Left lung (tissue), 10 donors: ENCODE data around the gene FSCN2. TPM values are rescaled to one million over a fixed set of nuclear protein-coding genes. Genes with fewer than 3 reads are reported as not detected.

Experiments used
- ATAC-seq: fragments of 200-7000 bp; cut with Tn5 transposase; one replicate; pipeline ENCODE4 v1.9.1; 2020; ENCODE audit warnings: moderate library complexity
- DNase-seq, 4 donors: peaks; one replicate each; pipeline ENCODE4 v3.0.0-alpha.2; 2013 to 2020
- H3K27ac ChIP-seq, 2 donors: fragments of 200-600 bp; sonication (generic) in 1 of 2; one replicate each; pipeline versions ENCODE4 v1.5.0 to v1.8.0; 2020 to 2021
- H3K27me3 ChIP-seq, 2 donors: fragments of 200-600 bp; sonication (generic) in 1 of 2; one replicate each; pipeline versions ENCODE4 v1.5.0 to v1.8.0; 2020 to 2021
- H3K36me3 ChIP-seq, 2 donors: fragments of 200-600 bp; sonication (generic) in 1 of 2; one replicate each; pipeline versions ENCODE4 v1.5.0 to v1.8.0; 2020 to 2021
- H3K4me1 ChIP-seq, 2 donors: fragments of 200-600 bp; one replicate each; pipeline ENCODE4 v1.8.0; 2021
- H3K4me3 ChIP-seq, 2 donors: fragments of 200-600 bp; sonication (generic) in 1 of 2; one replicate each; pipeline versions ENCODE4 v1.5.0 to v1.8.0; 2020 to 2021; ENCODE audit warnings: mild to moderate bottlenecking in 1 of 2
- H3K9me3 ChIP-seq, 2 donors: fragments of 200-600 bp; sonication (generic) in 1 of 2; one replicate each; pipeline versions ENCODE4 v1.5.0 to v1.8.0; 2020 to 2021
- CTCF ChIP-seq, 2 donors: fragments of 200-600 bp; sonication (generic) in 1 of 2; IDR thresholded peaks; one replicate each; pipeline versions ENCODE4 v1.5.0 to v1.8.0; 2021; ENCODE audit warnings: antibody characterized with exemption in 2 of 2
- intact Hi-C, 2 donors: fragments of 100-400 bp; cut with DNase I; formaldehyde crosslinking; loops; one replicate each; pipeline versions ENCODE4 v1.11.2 to v1.14.2; 2022
- polyA plus RNA-seq, 6 donors: library from polyadenylated mRNA; unstranded; fragments of 120-200 nt; gene quantifications; one replicate each; pipeline ENCODE4 v1.2.1, GENCODE V29; 2013; ENCODE audit not compliant: insufficient read length in 6 of 6
- total RNA-seq, 2 donors: library from RNA; stranded (reverse); fragmentation: NEBNext Ultra II Directional; extraction: Animal tissue kit (Norgen Biotek cat#: 25700); gene quantifications; one replicate each; pipeline ENCODE4 v1.2.1, GENCODE V29; 2021
- donor health status: DM: no; HTN: yes; CAD: no.
- donor health status: DM: no; HTN: no; CAD: no.

FSCN2 gene
- total and polyA plus RNA-seq, 8 donors, result 0.92 to 3.4 (median 1.9) TPM

DNA sequence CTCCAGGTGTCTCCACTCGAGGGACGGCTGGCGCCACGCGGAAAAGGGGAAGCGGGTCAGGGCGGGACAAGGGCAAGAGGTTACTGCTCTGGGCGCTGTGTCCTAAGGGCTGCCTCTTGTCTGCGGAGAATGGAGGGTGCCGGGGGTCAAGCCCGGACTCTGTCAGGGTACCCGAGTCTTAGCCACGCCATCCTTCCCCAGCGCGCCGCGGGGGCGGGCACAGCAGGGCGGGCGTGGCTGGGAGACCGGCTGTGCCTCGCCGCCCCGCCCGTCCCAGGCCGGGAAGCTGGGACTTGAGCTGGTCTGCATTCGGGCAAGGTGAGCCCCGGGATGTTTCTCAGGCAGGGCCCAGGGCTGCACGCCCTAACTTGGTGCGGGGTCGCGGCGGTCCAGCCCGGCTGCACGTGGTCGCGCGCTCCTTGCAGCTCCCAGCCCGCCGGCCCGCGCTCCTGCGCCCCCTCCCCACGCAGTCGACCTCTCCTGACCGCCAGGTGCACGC lies 9.3 kb upstream of the FSCN2 start:
- Histone ChIP-seq H3K4me1 (peaks cover 15 to 55% of the 10 kb centered on the region in 2 donors), H3K9me3 (no peaks in the 10 kb centered on the region), H3K27ac (peak overlapping the region; percentile 44 to 71), H3K27me3 (peaks cover 0 to 28% of the 10 kb centered on the region in 2 donors), H3K4me3 (peak overlapping the region; percentile 41 to 52), H3K36me3 (no peaks in the 10 kb centered on the region)
- intact Hi-C loops, result no loop called here
- DNase-seq (peak in 2 of 4 donors; percentile 69 to 94), ATAC-seq (peak; percentile 70)
- no peak for TF ChIP-seq CTCF (IDR thresholded peaks at IDR 0.05)

- H3K4me1 ChIP-seq, result peaks cover 15 to 50% of the 10 kb centered on the region in 2 donors
- no peaks in the 10 kb centered on the region for H3K9me3 ChIP-seq
- H3K27me3 ChIP-seq, result peaks cover 0 to 34% of the 10 kb centered on the region in 2 donors
- peak; percentile 72 for ATAC-seq
- peak; percentile 32 to 52 for TF ChIP-seq CTCF (IDR thresholded peaks at IDR 0.05)
- DNase-seq, result peak in 3 of 4 donors; percentile 72 to 93 (median 73)
- no peaks in the 10 kb centered on the region for H3K36me3 ChIP-seq
- H3K4me3 ChIP-seq, result peak overlapping the region; percentile 41 to 52
- peak overlapping the region; percentile 44 to 71 for H3K27ac ChIP-seq
- intact Hi-C loops, result no loop called here
Measured at GRCh38 chr17:81519284-81520020, 8.7 kb upstream of the FSCN2 start.

DNA sequence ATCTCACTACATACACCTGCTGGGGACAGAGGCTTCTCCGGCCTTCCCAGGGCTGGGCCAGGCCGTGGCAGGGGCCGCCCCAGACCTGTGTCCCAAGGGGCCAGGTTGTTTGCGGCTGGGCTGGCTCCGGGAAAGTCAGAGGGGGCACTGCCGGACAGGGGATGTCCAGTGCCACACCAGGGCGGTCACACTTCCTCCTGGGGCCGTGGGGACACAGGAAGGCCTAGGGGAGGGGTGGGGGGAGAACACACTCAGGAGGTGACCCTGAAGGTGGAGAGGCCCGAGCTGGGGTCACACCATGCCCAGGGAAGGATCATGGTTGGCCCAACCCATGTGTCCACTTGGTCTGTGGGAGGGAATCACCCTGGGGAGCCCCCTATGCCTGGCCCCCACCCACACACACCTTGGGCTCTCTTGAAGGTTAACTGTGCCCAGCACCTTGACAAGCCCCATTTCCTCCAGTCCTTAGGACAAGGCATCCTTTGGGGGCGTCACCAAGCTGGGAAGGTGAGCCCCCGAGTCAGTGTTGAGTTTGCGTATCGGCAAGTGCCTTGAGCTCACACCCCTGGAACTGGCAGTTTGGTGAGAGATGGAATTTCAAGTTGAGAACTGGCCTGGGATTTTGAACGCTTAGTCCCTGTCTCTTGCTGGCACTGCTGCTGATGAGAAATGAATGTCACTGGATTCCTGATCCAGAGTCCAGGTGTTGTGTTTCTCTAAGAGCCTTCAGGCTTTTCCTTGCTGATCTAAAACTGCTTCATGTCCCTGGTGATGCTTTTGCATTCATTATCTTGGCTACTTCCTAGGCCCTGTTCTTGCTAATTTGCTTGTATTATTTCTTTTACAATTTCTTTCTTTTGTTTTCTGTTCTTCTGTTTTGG lies 7.9 kb upstream of the FSCN2 start:
- Histone ChIP-seq H3K27me3 (peaks cover 0 to 40% of the 10 kb centered on the region in 2 donors), H3K4me1 (peaks cover 15 to 50% of the 10 kb centered on the region in 2 donors), H3K36me3 (no peaks in the 10 kb centered on the region), H3K4me3 (peak overlapping the region; percentile 41 to 52), H3K27ac (peak overlapping the region in 1 of 2 donors; percentile 71), H3K9me3 (no peaks in the 10 kb centered on the region)
- DNase-seq (peak in 1 of 4 donors; percentile 79), ATAC-seq (no peak)
- no peak for TF ChIP-seq CTCF (IDR thresholded peaks at IDR 0.05)
- intact Hi-C loops, result no loop called here

- intact Hi-C loops, result no loop called here
- DNase-seq, result peak in 2 of 4 donors; percentile 58 to 68
- no peak for TF ChIP-seq CTCF (IDR thresholded peaks at IDR 0.05)
- Histone ChIP-seq H3K36me3 (no peaks in the 10 kb centered on the region), H3K27me3 (peaks cover 0 to 65% of the 10 kb centered on the region in 2 donors), H3K4me3 (no peak overlapping the region), H3K27ac (no peak overlapping the region), H3K9me3 (no peaks in the 10 kb centered on the region), H3K4me1 (peaks cover 9 to 26% of the 10 kb centered on the region in 2 donors)
- no peak for ATAC-seq
Measured at GRCh38 chr17:81522491-81523401, 5.4 kb upstream of the FSCN2 start.
